PFSK-1 (cell line): Measurements from ENCODE around the gene KLHL22.

ENCODE experiments used
- POLR2AphosphoS5 ChIP-seq: IDR thresholded peaks from 2 replicates; pipeline ENCODE4 v1.6.1; 2012; ENCODE audit warnings: low read depth, mild to moderate bottlenecking, control low read depth, low read length, moderate library complexity
- REST ChIP-seq, 2 experiments: IDR thresholded peaks; 2 replicates each; pipeline versions ENCODE4 v1.6.1 to v1.8.0; 2011 to 2012; ENCODE audit warnings: low read depth in 2 of 2, low read length in 2 of 2, control low read depth in 1 of 2, inconsistent platforms in 1 of 2, mild to moderate bottlenecking in 1 of 2, moderate library complexity in 1 of 2; ENCODE audit not compliant: insufficient read depth in 1 of 2
- SIN3A ChIP-seq: IDR thresholded peaks from 2 replicates; pipeline ENCODE4 v1.6.1; 2012; ENCODE audit warnings: mild to moderate bottlenecking, low read length, moderate library complexity, borderline replicate concordance; ENCODE audit not compliant: insufficient read depth
- TAF1 ChIP-seq: IDR thresholded peaks from 2 replicates; pipeline ENCODE4 v1.6.1; 2012; ENCODE audit warnings: low read length, control low read depth, borderline replicate concordance; ENCODE audit not compliant: insufficient read depth

- TF ChIP-seq POLR2AphosphoS5 (no peak), SIN3A (no peak), TAF1 (no peak), REST (IDR thresholded peaks at IDR 0.05; ENCODE audit: insufficient read depth in 1 of 2, low read depth in 2 of 2, low read length in 2 of 2) (no peak)
Measured at GRCh38 chr22:20414450-20414849, 81.1 kb downstream of the KLHL22 start.
